Amniotic epithelial cell (primary cell): ENCODE data around the gene BACH1.

ENCODE experiments used
- DNase-seq: peaks from one replicate; pipeline ENCODE4 v3.0.0-alpha.2; 2010; ENCODE audit warnings: low read depth

Gene BACH1

GRCh38 chr21:29315131-29315749 is 16.5 kb downstream of the BACH1 start:
- DNase-seq = no peak

- DNase-seq = no peak
These were observed 17.5 kb downstream of the BACH1 start for GRCh38 chr21:29316029-29316742.

- no peak for DNase-seq
These were observed 18.1 kb downstream of the BACH1 start for GRCh38 chr21:29316806-29317205.

GRCh38 chr21:29318354-29318753 is 19.6 kb downstream of the BACH1 start:
- no peak for DNase-seq

GRCh38 chr21:29320031-29320430 is 21.3 kb downstream of the BACH1 start:
- DNase-seq = peak; percentile 59

- no peak for DNase-seq
These were observed 22.5 kb downstream of the BACH1 start for GRCh38 chr21:29321217-29321616.

- no peak for DNase-seq
These were observed 23.5 kb downstream of the BACH1 start for GRCh38 chr21:29321932-29322928.

GRCh38 chr21:29323189-29323588 is 24.5 kb downstream of the BACH1 start:
- DNase-seq = no peak

GRCh38 chr21:29326914-29327554 is 28.3 kb downstream of the BACH1 start:
- DNase-seq = no peak

- no peak for DNase-seq
These were observed 30.7 kb downstream of the BACH1 start for GRCh38 chr21:29329406-29329805.

- no peak for DNase-seq
These were observed 32.1 kb downstream of the BACH1 start for GRCh38 chr21:29330797-29331196.

- DNase-seq = peak; percentile 87
These were observed 34.0 kb downstream of the BACH1 start for GRCh38 chr21:29332461-29333362.

GRCh38 chr21:29333406-29333805 is 34.7 kb downstream of the BACH1 start:
- no peak for DNase-seq

- peak; percentile 99 for DNase-seq
These were observed 36.2 kb downstream of the BACH1 start for GRCh38 chr21:29334717-29335428.

GRCh38 chr21:29335720-29336119 is 37.0 kb downstream of the BACH1 start:
- DNase-seq = peak; percentile 67

- no peak for DNase-seq
These were observed 39.5 kb downstream of the BACH1 start for GRCh38 chr21:29338256-29338655.

- peak; percentile 21 for DNase-seq
These were observed 41.5 kb downstream of the BACH1 start for GRCh38 chr21:29340228-29340627.

GRCh38 chr21:29342363-29342957 is 43.7 kb downstream of the BACH1 start:
- peak; percentile 97 for DNase-seq

GRCh38 chr21:29343519-29343918 is 44.8 kb downstream of the BACH1 start:
- peak; percentile 97 for DNase-seq

- DNase-seq = no peak
These were observed 47.6 kb downstream of the BACH1 start for GRCh38 chr21:29346281-29346680.
